Left ventricle myocardium inferior (tissue), 1 donor: ENCODE measurements around the gene SMIM1. TPM values are rescaled to one million over a fixed set of nuclear protein-coding genes. Genes with fewer than 3 reads are reported as not detected.

ENCODE experiments used
- DNase-seq: peaks from one replicate; pipeline ENCODE4 v3.0.0-alpha.2; 2020
- H3K27ac ChIP-seq: fragments of 200-600 bp; replicated peaks from 2 replicates; pipeline ENCODE4 v1.8.0; 2021
- H3K27me3 ChIP-seq: fragments of 200-600 bp; 2 replicates; pipeline ENCODE4 v1.8.0; 2021; ENCODE audit warnings: low read depth
- H3K36me3 ChIP-seq: fragments of 200-600 bp; 2 replicates; pipeline ENCODE4 v1.8.0; 2021
- H3K4me1 ChIP-seq: fragments of 200-600 bp; 2 replicates; pipeline ENCODE4 v1.8.0; 2021
- H3K4me3 ChIP-seq: fragments of 200-600 bp; 2 replicates; pipeline ENCODE4 v1.8.0; 2021; ENCODE audit warnings: mild to moderate bottlenecking, moderate library complexity
- H3K9me3 ChIP-seq: fragments of 200-600 bp; replicated peaks from 2 replicates; pipeline ENCODE4 v1.8.0; 2021
- intact Hi-C: fragments of 100-400 bp; cut with micrococcal nuclease; formaldehyde crosslinking; loops from one replicate; pipeline ENCODE4 v1.11.0; 2022
- total RNA-seq: library from RNA; stranded (reverse); fragmentation: NEBNext Ultra II Directional; extraction: Animal tissue kit (Norgen Biotek cat#: 25700); gene quantifications from one replicate; pipeline ENCODE4 v1.2.1, GENCODE V29; 2021
- TF ChIP-seq, protein P1 (sequence below): fragments of 200-600 bp; IDR thresholded peaks from 2 replicates; pipeline ENCODE4 v1.8.0; 2021; ENCODE audit warnings: antibody characterized with exemption, mild to moderate bottlenecking, borderline replicate concordance
- donor health status: DM: no; HTN: yes; CAD: no; lungs with severe emphysema.

SMIM1 gene
- total RNA-seq, 1 donor from 2014 or later: 13.9 TPM

DNA sequence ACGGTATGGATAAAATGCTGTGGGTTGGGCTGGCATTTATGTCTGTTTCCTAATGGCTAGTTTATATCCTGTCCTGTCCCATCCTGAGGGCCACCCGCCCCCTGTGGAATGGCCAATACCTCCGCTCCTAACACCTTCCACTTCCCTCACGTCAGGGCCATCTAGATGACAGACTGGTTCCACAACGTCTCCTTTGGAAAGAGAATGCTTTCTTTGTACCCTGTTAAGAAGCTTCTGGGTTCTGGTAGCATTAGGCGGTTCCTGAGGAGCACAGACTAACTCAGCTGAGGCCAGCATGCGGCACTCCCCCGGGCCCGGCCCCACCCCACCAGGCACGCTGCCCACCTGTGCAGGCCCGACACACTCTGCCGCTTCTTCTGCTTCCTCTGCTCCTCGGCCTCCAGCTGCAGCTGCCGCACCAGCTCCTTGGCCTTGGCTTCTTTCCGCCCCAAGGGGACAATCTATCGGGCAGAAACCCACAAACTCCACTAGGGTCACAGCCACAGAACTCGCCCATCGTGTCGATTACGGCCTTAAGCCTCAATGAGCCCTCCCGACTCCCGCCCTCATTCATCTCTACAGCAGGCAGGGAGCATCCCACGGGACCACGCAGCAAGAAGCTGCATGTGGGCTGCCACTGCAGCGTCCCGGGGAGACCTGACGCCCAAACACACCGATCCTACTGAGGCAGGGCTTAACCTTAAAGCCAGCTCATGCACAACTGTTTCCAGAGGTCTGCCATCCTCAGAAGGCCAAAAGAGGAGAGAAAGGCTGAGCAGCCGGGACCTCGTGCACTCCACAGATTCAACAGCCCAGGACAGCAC is 11.3 kb downstream of the SMIM1 start:
- TF ChIP-seq, protein P1, sequence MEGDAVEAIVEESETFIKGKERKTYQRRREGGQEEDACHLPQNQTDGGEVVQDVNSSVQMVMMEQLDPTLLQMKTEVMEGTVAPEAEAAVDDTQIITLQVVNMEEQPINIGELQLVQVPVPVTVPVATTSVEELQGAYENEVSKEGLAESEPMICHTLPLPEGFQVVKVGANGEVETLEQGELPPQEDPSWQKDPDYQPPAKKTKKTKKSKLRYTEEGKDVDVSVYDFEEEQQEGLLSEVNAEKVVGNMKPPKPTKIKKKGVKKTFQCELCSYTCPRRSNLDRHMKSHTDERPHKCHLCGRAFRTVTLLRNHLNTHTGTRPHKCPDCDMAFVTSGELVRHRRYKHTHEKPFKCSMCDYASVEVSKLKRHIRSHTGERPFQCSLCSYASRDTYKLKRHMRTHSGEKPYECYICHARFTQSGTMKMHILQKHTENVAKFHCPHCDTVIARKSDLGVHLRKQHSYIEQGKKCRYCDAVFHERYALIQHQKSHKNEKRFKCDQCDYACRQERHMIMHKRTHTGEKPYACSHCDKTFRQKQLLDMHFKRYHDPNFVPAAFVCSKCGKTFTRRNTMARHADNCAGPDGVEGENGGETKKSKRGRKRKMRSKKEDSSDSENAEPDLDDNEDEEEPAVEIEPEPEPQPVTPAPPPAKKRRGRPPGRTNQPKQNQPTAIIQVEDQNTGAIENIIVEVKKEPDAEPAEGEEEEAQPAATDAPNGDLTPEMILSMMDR: no peak
- no peak for DNase-seq
- Histone ChIP-seq H3K9me3 (no peaks in the 10 kb centered on the region), H3K27ac (no peak overlapping the region), H3K36me3 (peaks cover 96% of the 10 kb centered on the region), H3K27me3 (no peaks in the 10 kb centered on the region), H3K4me1 (peaks cover 16% of the 10 kb centered on the region), H3K4me3 (no peak overlapping the region)
- intact Hi-C loops: no loop called here

DNA sequence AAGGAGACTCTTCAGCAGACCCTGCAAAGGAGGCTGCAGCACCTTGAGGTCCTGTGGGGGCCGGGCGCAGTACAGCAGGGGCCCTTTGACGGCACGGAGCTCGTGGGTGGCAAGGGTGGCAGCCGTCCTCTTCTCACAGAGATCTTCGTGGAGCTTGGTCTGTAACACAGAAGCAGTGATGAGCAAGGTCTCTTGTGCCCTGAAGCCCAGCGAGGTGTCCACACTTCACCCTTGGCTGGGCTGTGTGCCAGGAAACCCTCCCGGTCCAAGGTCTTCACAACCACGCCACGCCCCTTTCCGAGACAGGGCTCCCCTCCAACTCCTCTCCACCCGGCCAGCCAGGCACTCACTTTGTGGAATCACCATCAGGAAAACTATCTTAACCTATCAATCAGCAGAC is 12.5 kb downstream of the SMIM1 start:
- H3K36me3 ChIP-seq: peaks cover 84% of the 10 kb centered on the region
- intact Hi-C loops: no loop called here
- TF ChIP-seq, protein P1: no peak
- no peaks in the 10 kb centered on the region for H3K27me3 ChIP-seq
- peaks cover 24% of the 10 kb centered on the region for H3K4me1 ChIP-seq
- no peak overlapping the region for H3K4me3 ChIP-seq
- no peaks in the 10 kb centered on the region for H3K9me3 ChIP-seq
- H3K27ac ChIP-seq: no peak overlapping the region
- DNase-seq: no peak

DNA sequence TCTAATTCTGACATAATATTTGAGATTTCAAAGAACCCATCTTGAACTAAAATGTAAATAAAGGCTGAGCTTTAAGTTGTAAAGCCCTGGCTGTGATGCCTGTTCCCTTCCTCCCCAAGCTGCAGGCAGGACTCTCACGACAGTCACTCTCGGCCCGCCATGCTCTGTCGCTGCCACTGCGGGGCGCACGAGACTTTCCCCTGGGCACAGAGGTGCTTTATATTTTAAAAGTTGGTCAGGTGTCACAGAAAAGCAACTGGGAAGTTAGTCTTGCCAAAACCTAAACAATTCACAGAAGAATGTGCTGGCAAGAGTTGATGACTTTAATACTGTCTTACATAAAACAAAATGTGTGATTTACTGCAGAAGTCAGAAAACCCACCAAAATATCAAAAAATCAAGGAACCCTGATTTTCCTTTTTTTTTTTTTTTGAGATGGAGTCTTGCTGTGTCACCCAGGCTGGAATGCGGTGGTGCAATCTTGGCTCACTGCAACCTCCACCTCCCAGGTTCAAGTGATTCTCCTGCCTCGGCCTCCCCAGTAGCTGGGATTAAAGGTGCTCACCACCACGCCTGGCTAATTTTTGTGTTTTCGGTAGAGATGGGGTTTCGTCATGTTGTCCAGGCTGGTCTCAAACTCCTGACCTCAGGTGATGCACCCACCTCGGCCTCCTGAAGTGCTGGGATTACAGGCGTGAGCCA is 13.1 kb downstream of the SMIM1 start:
- no peak for DNase-seq
- H3K4me3 ChIP-seq: no peak overlapping the region
- H3K27me3 ChIP-seq: no peaks in the 10 kb centered on the region
- H3K9me3 ChIP-seq: no peaks in the 10 kb centered on the region
- H3K36me3 ChIP-seq: peaks cover 79% of the 10 kb centered on the region
- intact Hi-C loops: no loop called here
- peaks cover 30% of the 10 kb centered on the region for H3K4me1 ChIP-seq
- TF ChIP-seq, protein P1: peak; percentile 15
- H3K27ac ChIP-seq: no peak overlapping the region

DNA sequence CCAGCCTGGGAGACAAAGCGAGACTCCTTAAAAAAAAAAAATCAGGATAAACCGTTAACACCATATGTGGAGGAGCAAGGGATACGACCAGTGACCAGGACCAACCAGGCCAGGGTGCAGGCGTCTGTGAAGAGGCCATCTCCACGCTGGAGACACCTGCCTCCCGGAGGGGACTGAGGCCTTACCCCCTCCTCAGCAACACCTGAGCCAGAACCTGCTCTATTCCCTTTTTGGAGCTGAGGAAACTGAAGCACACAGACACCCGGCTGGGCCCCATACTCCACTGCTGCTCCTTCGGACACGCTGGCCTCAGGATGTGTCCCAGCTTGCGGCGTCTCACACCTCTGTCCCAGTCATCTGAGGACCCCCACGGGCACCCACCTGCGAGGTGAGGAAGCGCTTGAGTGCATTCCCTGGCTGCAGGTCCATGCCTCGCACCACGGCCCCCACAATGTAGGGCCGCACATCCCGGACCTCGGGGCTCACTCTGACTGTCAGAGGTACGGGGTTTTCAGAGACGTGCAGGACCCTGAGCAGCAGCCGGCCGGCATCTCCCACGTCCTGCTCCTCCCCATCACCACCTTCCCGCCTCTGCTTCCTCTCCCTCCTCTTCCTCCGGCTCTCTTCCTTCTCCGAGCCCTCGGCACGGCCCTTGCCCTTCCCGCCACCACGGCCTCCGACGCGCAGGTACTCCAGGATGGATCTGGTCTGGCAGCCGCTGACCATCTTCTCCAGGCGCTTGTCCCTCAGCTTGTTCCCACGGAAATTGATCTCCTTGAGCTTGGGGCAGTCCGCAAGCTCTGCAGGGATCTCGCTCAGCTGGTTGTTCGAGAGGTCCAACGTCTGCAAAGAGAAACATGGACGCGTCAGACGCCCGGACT is 14.2 kb downstream of the SMIM1 start:
- H3K27ac ChIP-seq: no peak overlapping the region
- H3K9me3 ChIP-seq: no peaks in the 10 kb centered on the region
- H3K36me3 ChIP-seq: peaks cover 68% of the 10 kb centered on the region
- intact Hi-C loops: no loop called here
- H3K4me3 ChIP-seq: no peak overlapping the region
- H3K4me1 ChIP-seq: peaks cover 39% of the 10 kb centered on the region
- TF ChIP-seq, protein P1: no peak
- no peaks in the 10 kb centered on the region for H3K27me3 ChIP-seq
- DNase-seq: no peak

DNA sequence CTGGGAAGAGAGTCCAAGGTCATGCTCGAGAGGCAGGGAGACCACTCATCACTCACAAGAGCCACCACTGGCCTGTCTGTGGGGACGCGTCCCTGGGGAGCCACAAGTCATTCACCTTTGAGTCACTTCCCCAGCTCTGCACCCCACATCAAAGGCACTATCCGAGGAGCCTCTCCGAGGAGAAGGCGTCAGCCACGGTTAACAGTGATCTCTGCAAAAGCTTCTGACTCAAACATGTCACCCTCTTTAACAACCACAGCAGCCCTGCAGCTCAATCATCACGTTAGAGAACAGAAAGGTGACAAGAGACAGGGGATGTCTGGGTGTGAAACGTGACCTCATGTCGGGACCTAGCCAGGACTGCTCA is 14.8 kb downstream of the SMIM1 start:
- DNase-seq: no peak
- H3K27ac ChIP-seq: no peak overlapping the region
- intact Hi-C loops: no loop called here
- H3K27me3 ChIP-seq: no peaks in the 10 kb centered on the region
- no peaks in the 10 kb centered on the region for H3K9me3 ChIP-seq
- TF ChIP-seq, protein P1: no peak
- H3K4me1 ChIP-seq: peaks cover 40% of the 10 kb centered on the region
- H3K36me3 ChIP-seq: peaks cover 67% of the 10 kb centered on the region
- no peak overlapping the region for H3K4me3 ChIP-seq
